GM12878 (cell line): ENCODE data around the gene KEL. TPM values are rescaled to one million over a fixed set of nuclear protein-coding genes. Genes with fewer than 3 reads are reported as not detected.

Experiments
- ATAC-seq: fragments of 200-7000 bp; cut with Tn5 transposase; 3 replicates; pipeline ENCODE4 v1.9.1; 2020; ENCODE audit warnings: mild to moderate bottlenecking, moderate library complexity
- BruUV-seq: library from RNA; stranded (reverse); fragments of 400-500 nt; replicated peaks from 2 replicates; lab custom pipeline; 2021; lab: Mats Ljungman, UMichigan
- CTCF ChIA-PET: fragments of 300-600 bp; sonication (Branson Sonifier 250); formaldehyde crosslinking; extraction: SDS; loops from one replicate; lab custom pipeline; 2021; ENCODE audit warnings: inconsistent platforms; lab: Yijun Ruan, JAX
- POLR2A ChIA-PET: fragments of 350-600 bp; formaldehyde crosslinking; extraction: SDS; loops from one replicate; lab custom pipeline; 2021; ENCODE audit warnings: inconsistent platforms; lab: Charles Lee
- RAD21 ChIA-PET: fragments of 300-600 bp; sonication (Branson Sonifier 250); formaldehyde crosslinking; loops from one replicate; lab custom pipeline; 2023; ENCODE audit warnings: antibody characterized with exemption; ENCODE audit not compliant: unreplicated experiment; lab: Charles Lee
- SMC1A ChIA-PET: fragments of 300-600 bp; sonication (Branson Sonifier 250); formaldehyde crosslinking; loops from one replicate; lab custom pipeline; 2023; ENCODE audit not compliant: unreplicated experiment, uncharacterized antibody; lab: Charles Lee
- DNase-seq: peaks from one replicate; pipeline ENCODE4 v3.0.0-alpha.2; 2011; ENCODE audit warnings: low read depth, low spot score
- FAIRE-seq: peaks from 3 replicates; lab custom pipeline; 2011; peaks lifted over from hg19 to GRCh38; lab: Jason Lieb, UNC
- H2AFZ ChIP-seq: 2 replicates; pipeline ENCODE4 v1.6.0; 2011; ENCODE audit warnings: low read depth, low read length, control low read depth; ENCODE audit not compliant: control insufficient read depth
- H3K27ac ChIP-seq: 2 replicates; pipeline ENCODE4 v1.5.1; 2011; ENCODE audit warnings: control low read depth; ENCODE audit not compliant: control insufficient read depth, insufficient read depth
- H3K27me3 ChIP-seq, 2 experiments: replicated peaks in 1 of 2; 2 replicates each; pipeline versions ENCODE4 v1.6.0 to v1.6.1; 2011; ENCODE audit warnings: low read length in 1 of 2; ENCODE audit not compliant: control insufficient read depth in 2 of 2, insufficient read depth in 2 of 2
- H3K36me3 ChIP-seq, 2 experiments: 2 replicates each; pipeline ENCODE4 v1.5.1; 2011; ENCODE audit warnings: low read length in 1 of 2; ENCODE audit not compliant: control insufficient read depth in 2 of 2, insufficient read depth in 2 of 2
- H3K4me1 ChIP-seq: 2 replicates; pipeline ENCODE4 v1.6.1; 2011; ENCODE audit warnings: mild to moderate bottlenecking, low read length, moderate library complexity, mixed read lengths; ENCODE audit not compliant: control insufficient read depth, insufficient read depth
- H3K4me2 ChIP-seq: 2 replicates; pipeline ENCODE4 v1.6.0; 2011; ENCODE audit warnings: control low read depth; ENCODE audit not compliant: control insufficient read depth, insufficient read depth
- H3K4me3 ChIP-seq: fragments of 200-600 bp; sonication (generic); 2 replicates; pipeline ENCODE4 v1.5.1; 2016
- H3K79me2 ChIP-seq: 2 replicates; pipeline ENCODE4 v1.6.0; 2011; ENCODE audit warnings: low read length; ENCODE audit not compliant: control insufficient read depth, insufficient read depth
- H3K9ac ChIP-seq: 2 replicates; pipeline ENCODE4 v1.8.0; 2011; ENCODE audit warnings: low read length, control low read depth, mixed read lengths; ENCODE audit not compliant: control insufficient read depth, insufficient read depth
- H3K9me3 ChIP-seq: replicated peaks from 3 replicates; pipeline ENCODE4 v1.5.1; 2011; ENCODE audit warnings: mild to moderate bottlenecking, low read length; ENCODE audit not compliant: control insufficient read depth, insufficient read depth
- H4K20me1 ChIP-seq: 2 replicates; pipeline ENCODE4 v1.6.0; 2011; ENCODE audit not compliant: control insufficient read depth, insufficient read depth
- ASH2L ChIP-seq: fragments of 300-600, 200-600 bp; sonication (generic); IDR thresholded peaks from 2 replicates; pipeline ENCODE4 v1.6.1; 2017; ENCODE audit warnings: low read depth, mild to moderate bottlenecking, borderline replicate concordance
- BMI1 ChIP-seq: fragments of 450-650 bp; IDR thresholded peaks from 2 replicates; pipeline ENCODE4 v1.6.1; 2016; ENCODE audit warnings: mild to moderate bottlenecking, moderate library complexity, borderline replicate concordance
- CBFB ChIP-seq: IDR thresholded peaks from 2 replicates; pipeline ENCODE4 v1.6.1; 2016; ENCODE audit warnings: antibody characterized with exemption, low read depth
- CBX3 ChIP-seq: fragments of 200-600 bp; sonication (generic); IDR thresholded peaks from 2 replicates; pipeline ENCODE4 v1.6.1; 2016; ENCODE audit warnings: low read depth, borderline replicate concordance
- CHD2 ChIP-seq: IDR thresholded peaks from 2 replicates; pipeline ENCODE4 v1.6.1; 2011; ENCODE audit warnings: low read depth, low read length, improper control_type of control experiment, borderline replicate concordance
- HDAC6 ChIP-seq: fragments of 200-600 bp; sonication (generic); IDR thresholded peaks from one replicate; pipeline ENCODE4 v1.8.0; 2017; ENCODE audit warnings: antibody characterized with exemption; ENCODE audit not compliant: unreplicated experiment
- IRF4 ChIP-seq: IDR thresholded peaks from 2 replicates; pipeline ENCODE4 v1.6.1; 2011; ENCODE audit warnings: low read depth, low read length
- IRF5 ChIP-seq: fragments of 450-650 bp; IDR thresholded peaks from 2 replicates; pipeline ENCODE4 v1.6.1; 2017; ENCODE audit warnings: borderline replicate concordance
- JUNB ChIP-seq: IDR thresholded peaks from 2 replicates; pipeline ENCODE4 v1.6.1; 2016; ENCODE audit warnings: antibody characterized with exemption, mild to moderate bottlenecking
- NFXL1 ChIP-seq: fragments of 450-650 bp; IDR thresholded peaks from 2 replicates; pipeline ENCODE4 v1.6.1; 2017; ENCODE audit warnings: antibody characterized with exemption, mild to moderate bottlenecking, borderline replicate concordance
- PAX8 ChIP-seq: fragments of 450-650 bp; IDR thresholded peaks from 2 replicates; pipeline ENCODE4 v1.6.1; 2017; ENCODE audit warnings: mild to moderate bottlenecking, moderate library complexity
- POLR2AphosphoS5 ChIP-seq: IDR thresholded peaks from 2 replicates; pipeline ENCODE4 v1.6.1; 2011; ENCODE audit warnings: mild to moderate bottlenecking, low read length, inconsistent platforms
- RAD21 ChIP-seq: IDR thresholded peaks from 2 replicates; pipeline ENCODE4 v1.6.1; 2011; ENCODE audit warnings: mild to moderate bottlenecking, low read depth, low read length, moderate library complexity; ENCODE audit not compliant: insufficient read depth
- RBBP5 ChIP-seq: fragments of 200-600 bp; sonication (generic); conservative IDR thresholded peaks from 2 replicates; pipeline ENCODE4 v1.6.1; 2016
- RCOR1 ChIP-seq: conservative IDR thresholded peaks from 2 replicates; pipeline ENCODE4 v1.6.1; 2012; ENCODE audit warnings: low read depth, low read length, improper control_type of control experiment
- RELB ChIP-seq: fragments of 450-650 bp; IDR thresholded peaks from 2 replicates; pipeline ENCODE4 v1.6.1; 2017; ENCODE audit warnings: low read depth, mild to moderate bottlenecking, moderate library complexity
- RFX5 ChIP-seq: IDR thresholded peaks from 2 replicates; pipeline ENCODE4 v1.6.1; 2011; ENCODE audit warnings: low read depth, low read length, improper control_type of control experiment
- TCF12 ChIP-seq: IDR thresholded peaks from 2 replicates; pipeline ENCODE4 v1.6.1; 2011; ENCODE audit warnings: low read depth, mild to moderate bottlenecking, low read length
- ZBTB40 ChIP-seq: fragments of 450-650 bp; IDR thresholded peaks from 2 replicates; pipeline ENCODE4 v1.6.1; 2016; ENCODE audit warnings: mild to moderate bottlenecking, moderate library complexity, borderline replicate concordance
- ZNF207 ChIP-seq: fragments of 450-650 bp; IDR thresholded peaks from 2 replicates; pipeline ENCODE4 v1.6.1; 2014; ENCODE audit warnings: antibody characterized with exemption, mild to moderate bottlenecking, borderline replicate concordance
- WGBS: methylation state at CpG from one replicate; pipeline ENCODE4 v1.1.6; 2016; ENCODE audit warnings: low lambda C conversion rate; ENCODE audit not compliant: insufficient replicate concordance, insufficient coverage; ENCODE audit errors: missing lambda C conversion rate; 5-methylcytosine and 5-hydroxymethylcytosine counted together
- in situ Hi-C: fragments of 300-500 bp; cut with MboI; formaldehyde crosslinking; loops from 9 replicates; pipeline ENCODE4 v1.14.3; 2018; ENCODE audit warnings: mixed read lengths
- intact Hi-C: fragments of 100-400 bp; cut with micrococcal nuclease; formaldehyde crosslinking; loops from one replicate; pipeline ENCODE4 v1.14.2; 2022; ENCODE audit not compliant: unreplicated experiment
- polyA plus RNA-seq, 11 experiments: library from polyadenylated mRNA; depleted of rRNA in 4 of 11; unstranded in 6 of 11; stranded (reverse) in 5 of 11; fragments of >200 nt; fragmentation: Nextera tagmentation in 4 of 11; fragmentation: Illumina TruSeq in 1 of 11; extraction: Ambion mirVana in 4 of 11; extraction: Trizol in 1 of 11; gene quantifications; 1 replicate in 1 of 11; 2 replicates in 10 of 11; pipeline versions ENCODE4 v1.2.1 to v1.2.3, GENCODE V29; 2011 to 2016; ENCODE audit warnings: inconsistent platforms in 2 of 11, missing spikeins in 2 of 11, low read depth in 1 of 11
- total RNA-seq, 4 experiments: library from RNA; depleted of rRNA in 3 of 4; stranded (reverse); fragments of >200 nt in 3 of 4; fragmentation: Illumina TruSeq in 1 of 4; extraction: Trizol in 1 of 4; gene quantifications; 2 replicates each; pipeline versions ENCODE4 v1.2.1 to v1.2.3, GENCODE V29; 2013 to 2021

Gene KEL
- total and polyA plus RNA-seq, 10 of the 15 experiments (the other 5 are each of a cell fraction or from before 2014, with no cell fraction given) = 0.10 to 0.73 (median 0.23) TPM; not detected in 2

- H3K4me1 ChIP-seq = no peaks in the 10 kb centered on the region
- WGBS = 17% methylated on average over 4 of the region's 4 CpGs
- H2AFZ ChIP-seq = no peak overlapping the region
- intact Hi-C loops = no loop called here
- SMC1A ChIA-PET = interaction anchor here (1.1 kb wide), 1 partner anchor 59 kb away, joined by 3 read pairs; no protein-coding TSS in a partner anchor
- FAIRE-seq = no peak
- no peak overlapping the region for H3K27ac ChIP-seq
- H3K9me3 ChIP-seq = no peaks in the 10 kb centered on the region
- RAD21 ChIA-PET = no interaction called here
- H3K4me3 ChIP-seq = no peak overlapping the region
- no peak for DNase-seq
- H3K9ac ChIP-seq = no peak overlapping the region
- no peak overlapping the region for H3K4me2 ChIP-seq
- TF ChIP-seq ASH2L (no peak), JUNB (no peak), IRF4 (no peak), ZNF207 (no peak), PAX8 (no peak), HDAC6 (no peak), RAD21 (no peak), POLR2AphosphoS5 (no peak), ZBTB40 (no peak), TCF12 (no peak), CBX3 (no peak), IRF5 (no peak), RCOR1 (no peak), RFX5 (no peak), CBFB (no peak), CHD2 (no peak), RELB (no peak), BMI1 (no peak), NFXL1 (no peak), RBBP5 (no peak)
- POLR2A ChIA-PET = no interaction called here
- H3K27me3 ChIP-seq = no peaks in the 10 kb centered on the region; a peak in 1 of 4 replicates
- BruUV-seq = no TSS peak
- no peaks in the 10 kb centered on the region for H3K36me3 ChIP-seq
- in situ Hi-C loops = no loop called here
- H4K20me1 ChIP-seq = no peaks in the 10 kb centered on the region
- H3K79me2 ChIP-seq = no peaks in the 10 kb centered on the region
- ATAC-seq = no peak
- CTCF ChIA-PET = interaction anchor here (1.4 kb wide), 1 partner anchor 33 kb away, joined by 3 read pairs; no protein-coding TSS in a partner anchor
These were observed 7.0 kb upstream of the KEL start for GRCh38 chr7:142969183-142969582.
